ENCODE results near the gene CCDC136.
A peak's percentile ranks its signal among the peaks of the same experiment; 100 is the strongest.

CCDC136 gene

GRCh38 chr7:128791121-128791971, at the start of gene CCDC136:
CCDC136 (plus strand) TSS chr7:128791968; CDS start chr7:128792412, 444 bp downstream.
- in situ Hi-C loops (cut with MboI; ENCODE audit: low pct_unique_long_range_greater_than_20kb, low sequenced_read_pairs, unreplicated experiment) = no loop called here

GRCh38 chr7:128742206-128742605, 49.6 kb upstream of the CCDC136 start:
- no peak for DNase-seq (ENCODE audit: low spot score)
- TF ChIP-seq CTCF (IDR thresholded peaks at IDR 0.05; ENCODE audit: extremely low read depth, insufficient read depth, missing control alignments) = no peak
- in situ Hi-C loops (cut with MboI; ENCODE audit: low pct_unique_long_range_greater_than_20kb, low sequenced_read_pairs, unreplicated experiment) = no loop called here

More at GRCh38 chr7:128791121-128791971, at the start of gene CCDC136:
- TF ChIP-seq CTCF (IDR thresholded peaks at IDR 0.05; ENCODE audit: extremely low read depth, insufficient read depth, missing control alignments) = no peak
- DNase-seq (ENCODE audit: low spot score) = peak; percentile 94

- no peak for DNase-seq (ENCODE audit: low spot score)
- in situ Hi-C loops (cut with MboI; ENCODE audit: low pct_unique_long_range_greater_than_20kb, low sequenced_read_pairs, unreplicated experiment) = no loop called here
- TF ChIP-seq CTCF (IDR thresholded peaks at IDR 0.05; ENCODE audit: extremely low read depth, insufficient read depth, missing control alignments) = no peak
Measured at GRCh38 chr7:128743112-128743772, 48.5 kb upstream of the CCDC136 start.

GRCh38 chr7:128744366-128744905, 47.3 kb upstream of the CCDC136 start:
- TF ChIP-seq CTCF (IDR thresholded peaks at IDR 0.05; ENCODE audit: extremely low read depth, insufficient read depth, missing control alignments) = no peak
- no peak for DNase-seq (ENCODE audit: low spot score)
- in situ Hi-C loops (cut with MboI; ENCODE audit: low pct_unique_long_range_greater_than_20kb, low sequenced_read_pairs, unreplicated experiment) = no loop called here

GRCh38 chr7:128745706-128746105, 46.1 kb upstream of the CCDC136 start:
- in situ Hi-C loops (cut with MboI; ENCODE audit: low pct_unique_long_range_greater_than_20kb, low sequenced_read_pairs, unreplicated experiment) = no loop called here
- TF ChIP-seq CTCF (IDR thresholded peaks at IDR 0.05; ENCODE audit: extremely low read depth, insufficient read depth, missing control alignments) = no peak
- no peak for DNase-seq (ENCODE audit: low spot score)

- no peak for DNase-seq (ENCODE audit: low spot score)
- TF ChIP-seq CTCF (IDR thresholded peaks at IDR 0.05; ENCODE audit: extremely low read depth, insufficient read depth, missing control alignments) = no peak
- in situ Hi-C loops (cut with MboI; ENCODE audit: low pct_unique_long_range_greater_than_20kb, low sequenced_read_pairs, unreplicated experiment) = no loop called here
Measured at GRCh38 chr7:128747327-128748079, 44.3 kb upstream of the CCDC136 start.
